Retinal pigment epithelial cell (primary cell): ENCODE data around the gene PPL.
A peak's percentile ranks its signal among the peaks of the same experiment; 100 is the strongest.
"Not testable (repeated sequence)": the region's sequence is repeated elsewhere in the genome, so short reads cannot be mapped to it uniquely, and the experiment has no call there.

Experiments
- DNase-seq: peaks from one replicate; pipeline ENCODE4 v3.0.0-alpha.2; 2010; ENCODE audit warnings: low read depth
- H3K4me3 ChIP-seq: 2 replicates; pipeline ENCODE4 v1.5.1; 2011; ENCODE audit warnings: mild to moderate bottlenecking, low read length, control low read depth, moderate library complexity
- CTCF ChIP-seq: conservative IDR thresholded peaks from 2 replicates; pipeline ENCODE4 v1.5.1; 2011; ENCODE audit warnings: low read depth, low read length, control low read depth, inconsistent platforms

The PPL gene

GRCh38 chr16:4954714-4955113 is 17.8 kb upstream of the PPL start:
- no peak overlapping the region for H3K4me3 ChIP-seq
- DNase-seq, result no peak
- TF ChIP-seq CTCF, result no peak

GRCh38 chr16:4951583-4951982 is 14.6 kb upstream of the PPL start:
- DNase-seq, H3K4me3 ChIP-seq: not testable (repeated sequence)

GRCh38 chr16:4949986-4950385 is 13.0 kb upstream of the PPL start:
- DNase-seq, result no peak
- no peak for TF ChIP-seq CTCF
- H3K4me3 ChIP-seq, result no peak overlapping the region

GRCh38 chr16:4948903-4949766 is 12.2 kb upstream of the PPL start:
- TF ChIP-seq CTCF, result no peak
- no peak for DNase-seq

GRCh38 chr16:4947722-4948503 is 11.0 kb upstream of the PPL start:
- DNase-seq, result peak; percentile 77
- no peak for TF ChIP-seq CTCF
- no peak overlapping the region for H3K4me3 ChIP-seq

More at GRCh38 chr16:4948903-4949766, 12.2 kb upstream of the PPL start:
- H3K4me3 ChIP-seq, result no peak overlapping the region

- no peak overlapping the region for H3K4me3 ChIP-seq
- TF ChIP-seq CTCF, result no peak
- no peak for DNase-seq
Observed at GRCh38 chr16:4946917-4947316, 10.0 kb upstream of the PPL start.

GRCh38 chr16:4945560-4946502 is 8.9 kb upstream of the PPL start:
- no peak for DNase-seq
- TF ChIP-seq CTCF, result no peak
- H3K4me3 ChIP-seq, result no peak overlapping the region
